H1 (cell line): ENCODE data around the gene SYK. TPM values are rescaled to one million over a fixed set of nuclear protein-coding genes. Genes with fewer than 3 reads are reported as not detected.

Experiments
- CEBPB ChIP-seq: IDR thresholded peaks from 2 replicates; pipeline ENCODE4 v1.6.1; 2012; ENCODE audit warnings: low read depth, low read length
- CHD2 ChIP-seq: IDR thresholded peaks from 2 replicates; pipeline ENCODE4 v1.6.1; 2012; ENCODE audit warnings: low read length, improper control_type of control experiment
- CREB1 ChIP-seq: IDR thresholded peaks from 2 replicates; pipeline ENCODE4 v1.6.1; 2012; ENCODE audit warnings: inconsistent platforms
- NRF1 ChIP-seq: IDR thresholded peaks from 2 replicates; pipeline ENCODE4 v1.6.1; 2011; ENCODE audit warnings: mild to moderate bottlenecking, low read depth, low read length, improper control_type of control experiment
- SIX5 ChIP-seq: IDR thresholded peaks from 2 replicates; pipeline ENCODE4 v1.6.1; 2011; ENCODE audit warnings: mild to moderate bottlenecking, low read depth, low read length
- TAF7 ChIP-seq: optimal IDR thresholded peaks from 2 replicates; pipeline ENCODE3; 2011; ENCODE audit warnings: low read depth, mild to moderate bottlenecking, inconsistent platforms, low read length, moderate library complexity, borderline replicate concordance
- polyA plus RNA-seq, 7 experiments: library from polyadenylated mRNA; depleted of rRNA in 3 of 7; stranded (reverse) in 5 of 7; unstranded in 2 of 7; fragments of >200 nt in 5 of 7; fragments of 200-250 nt in 2 of 7; gene quantifications; 1 replicate in 5 of 7; 2 replicates in 1 of 7; 4 replicates in 1 of 7; pipeline versions ENCODE4 v1.2.1 to v1.2.3, GENCODE V29; 2011 to 2013; ENCODE audit warnings: missing spikeins in 2 of 7, mixed read lengths in 2 of 7
- total RNA-seq: library from RNA; stranded (reverse); fragmentation: NEBNext Ultra II Directional; extraction: Animal tissue kit (Norgen Biotek cat#: 25700); gene quantifications from 2 replicates; pipeline ENCODE4 v1.2.1, GENCODE V29; 2021
- TF ChIP-seq, protein P1 (sequence below): IDR thresholded peaks from 2 replicates; pipeline ENCODE4 v1.6.1; 2011; ENCODE audit warnings: low read length, improper control_type of control experiment

SYK gene
- total and polyA plus RNA-seq, 2 of the 8 experiments (the other 6 are each of a cell fraction or from before 2014, with no cell fraction given), result 1.5 to 4.4 TPM

GRCh38 chr9:90830977-90831376, 29.4 kb downstream of the SYK start (continued):
- TF ChIP-seq CEBPB (no peak), TAF7 (no peak), SIX5 (no peak), NRF1 (no peak), CREB1 (no peak), CHD2 (no peak)
- TF ChIP-seq, protein P1, sequence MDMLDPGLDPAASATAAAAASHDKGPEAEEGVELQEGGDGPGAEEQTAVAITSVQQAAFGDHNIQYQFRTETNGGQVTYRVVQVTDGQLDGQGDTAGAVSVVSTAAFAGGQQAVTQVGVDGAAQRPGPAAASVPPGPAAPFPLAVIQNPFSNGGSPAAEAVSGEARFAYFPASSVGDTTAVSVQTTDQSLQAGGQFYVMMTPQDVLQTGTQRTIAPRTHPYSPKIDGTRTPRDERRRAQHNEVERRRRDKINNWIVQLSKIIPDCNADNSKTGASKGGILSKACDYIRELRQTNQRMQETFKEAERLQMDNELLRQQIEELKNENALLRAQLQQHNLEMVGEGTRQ, result no peak
